HEK293 (cell line): Measurements from ENCODE around the gene RTRAF.

Source experiments
- REPIN1 ChIP-seq: fragments of 450-650 bp; formaldehyde crosslinking; IDR thresholded peaks from 2 replicates; pipeline ENCODE4 v1.5.1; 2017; ENCODE audit warnings: missing biosample characterization, missing genetic modification characterization, low read depth
- SP2 ChIP-seq: fragments of 450-650 bp; formaldehyde crosslinking; IDR thresholded peaks from 2 replicates; pipeline ENCODE4 v1.5.1; 2016; ENCODE audit warnings: missing biosample characterization, missing genetic modification characterization
- YY1 ChIP-seq: fragments of 450-650 bp; formaldehyde crosslinking; IDR thresholded peaks from 2 replicates; pipeline ENCODE4 v1.5.1; 2018; ENCODE audit warnings: missing biosample characterization, missing genetic modification characterization
- ZNF239 ChIP-seq: fragments of 450-650 bp; formaldehyde crosslinking; IDR thresholded peaks from 2 replicates; pipeline ENCODE4 v1.5.1; 2016; ENCODE audit warnings: missing biosample characterization, missing genetic modification characterization
- ZNF391 ChIP-seq: fragments of 450-650 bp; formaldehyde crosslinking; IDR thresholded peaks from 2 replicates; pipeline ENCODE4 v1.5.1; 2016; ENCODE audit warnings: low read depth, missing biosample characterization, missing genetic modification characterization, borderline replicate concordance
- ZNF394 ChIP-seq: fragments of 450-650 bp; formaldehyde crosslinking; IDR thresholded peaks from 2 replicates; pipeline ENCODE4 v1.5.1; 2016; ENCODE audit warnings: missing biosample characterization, missing genetic modification characterization, mild to moderate bottlenecking, moderate library complexity, borderline replicate concordance
- ZNF629 ChIP-seq: fragments of 450-650 bp; formaldehyde crosslinking; IDR thresholded peaks from 2 replicates; pipeline ENCODE4 v1.5.1; 2017; ENCODE audit warnings: missing biosample characterization, missing genetic modification characterization
- ZNF707 ChIP-seq: fragments of 450-650 bp; formaldehyde crosslinking; IDR thresholded peaks from 2 replicates; pipeline ENCODE4 v1.5.1; 2016; ENCODE audit warnings: missing biosample characterization, missing genetic modification characterization
- TF ChIP-seq, protein P1 (sequence below): fragments of 450-650 bp; formaldehyde crosslinking; IDR thresholded peaks from 2 replicates; pipeline ENCODE4 v1.5.1; 2016; ENCODE audit warnings: missing biosample characterization, missing genetic modification characterization
- TF ChIP-seq, protein P2 (sequence below): fragments of 450-650 bp; formaldehyde crosslinking; IDR thresholded peaks from 2 replicates; pipeline ENCODE4 v1.5.1; 2017; ENCODE audit warnings: missing biosample characterization, mild to moderate bottlenecking, missing genetic modification characterization, moderate library complexity
- TF ChIP-seq, protein P3 (sequence below): fragments of 450-650 bp; formaldehyde crosslinking; IDR thresholded peaks from 2 replicates; pipeline ENCODE4 v1.5.1; 2016; ENCODE audit warnings: missing biosample characterization, missing genetic modification characterization

DNA sequence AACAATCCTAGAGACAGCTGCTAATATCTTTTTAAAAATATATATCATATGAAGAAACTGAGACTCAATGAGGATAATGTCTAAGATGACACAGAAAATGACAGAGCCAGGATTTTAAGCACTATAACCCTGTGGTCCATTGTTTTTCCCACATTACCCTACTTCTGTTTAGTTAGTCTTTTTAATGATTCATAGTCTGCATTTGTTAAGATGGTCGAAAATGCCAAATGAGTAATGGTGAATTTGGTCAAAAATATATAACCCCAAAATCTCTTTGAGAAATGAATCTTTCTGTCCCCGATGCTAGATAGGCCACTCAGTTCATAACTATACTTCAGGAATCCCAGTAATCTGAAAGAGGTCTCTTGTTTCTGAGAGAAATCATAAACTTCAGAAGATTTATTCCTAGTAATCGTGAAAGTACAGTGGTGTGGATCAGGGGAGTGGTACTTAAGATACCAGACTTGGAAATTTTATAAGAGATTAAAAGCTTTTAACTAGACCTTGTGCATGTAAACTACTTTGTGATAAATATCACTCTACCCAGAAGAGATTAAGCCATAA, 10.8 kb downstream of the RTRAF start:
- TF ChIP-seq, protein P1, sequence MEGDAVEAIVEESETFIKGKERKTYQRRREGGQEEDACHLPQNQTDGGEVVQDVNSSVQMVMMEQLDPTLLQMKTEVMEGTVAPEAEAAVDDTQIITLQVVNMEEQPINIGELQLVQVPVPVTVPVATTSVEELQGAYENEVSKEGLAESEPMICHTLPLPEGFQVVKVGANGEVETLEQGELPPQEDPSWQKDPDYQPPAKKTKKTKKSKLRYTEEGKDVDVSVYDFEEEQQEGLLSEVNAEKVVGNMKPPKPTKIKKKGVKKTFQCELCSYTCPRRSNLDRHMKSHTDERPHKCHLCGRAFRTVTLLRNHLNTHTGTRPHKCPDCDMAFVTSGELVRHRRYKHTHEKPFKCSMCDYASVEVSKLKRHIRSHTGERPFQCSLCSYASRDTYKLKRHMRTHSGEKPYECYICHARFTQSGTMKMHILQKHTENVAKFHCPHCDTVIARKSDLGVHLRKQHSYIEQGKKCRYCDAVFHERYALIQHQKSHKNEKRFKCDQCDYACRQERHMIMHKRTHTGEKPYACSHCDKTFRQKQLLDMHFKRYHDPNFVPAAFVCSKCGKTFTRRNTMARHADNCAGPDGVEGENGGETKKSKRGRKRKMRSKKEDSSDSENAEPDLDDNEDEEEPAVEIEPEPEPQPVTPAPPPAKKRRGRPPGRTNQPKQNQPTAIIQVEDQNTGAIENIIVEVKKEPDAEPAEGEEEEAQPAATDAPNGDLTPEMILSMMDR (tag by site-specific recombination): no peak
- TF ChIP-seq ZNF629 (tag by site-specific recombination) (no peak), ZNF391 (tag by site-specific recombination) (no peak), ZNF707 (tag by site-specific recombination) (no peak), YY1 (no peak), REPIN1 (tag by site-specific recombination) (no peak), SP2 (tag by site-specific recombination) (no peak), ZNF394 (tag by site-specific recombination) (no peak), ZNF239 (tag by site-specific recombination) (no peak)
- TF ChIP-seq, protein P2, sequence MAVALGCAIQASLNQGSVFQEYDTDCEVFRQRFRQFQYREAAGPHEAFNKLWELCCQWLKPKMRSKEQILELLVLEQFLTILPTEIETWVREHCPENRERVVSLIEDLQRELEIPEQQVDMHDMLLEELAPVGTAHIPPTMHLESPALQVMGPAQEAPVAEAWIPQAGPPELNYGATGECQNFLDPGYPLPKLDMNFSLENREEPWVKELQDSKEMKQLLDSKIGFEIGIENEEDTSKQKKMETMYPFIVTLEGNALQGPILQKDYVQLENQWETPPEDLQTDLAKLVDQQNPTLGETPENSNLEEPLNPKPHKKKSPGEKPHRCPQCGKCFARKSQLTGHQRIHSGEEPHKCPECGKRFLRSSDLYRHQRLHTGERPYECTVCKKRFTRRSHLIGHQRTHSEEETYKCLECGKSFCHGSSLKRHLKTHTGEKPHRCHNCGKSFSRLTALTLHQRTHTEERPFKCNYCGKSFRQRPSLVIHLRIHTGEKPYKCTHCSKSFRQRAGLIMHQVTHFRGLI (tag by site-specific recombination): no peak
- TF ChIP-seq, protein P3, sequence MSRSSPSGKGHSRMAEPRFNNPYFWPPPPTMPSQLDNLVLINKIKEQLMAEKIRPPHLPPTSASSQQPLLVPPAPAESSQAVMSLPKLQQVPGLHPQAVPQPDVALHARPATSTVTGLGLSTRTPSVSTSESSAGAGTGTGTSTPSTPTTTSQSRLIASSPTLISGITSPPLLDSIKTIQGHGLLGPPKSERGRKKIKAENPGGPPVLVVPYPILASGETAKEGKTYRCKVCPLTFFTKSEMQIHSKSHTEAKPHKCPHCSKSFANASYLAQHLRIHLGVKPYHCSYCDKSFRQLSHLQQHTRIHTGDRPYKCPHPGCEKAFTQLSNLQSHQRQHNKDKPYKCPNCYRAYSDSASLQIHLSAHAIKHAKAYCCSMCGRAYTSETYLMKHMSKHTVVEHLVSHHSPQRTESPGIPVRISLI (tag by site-specific recombination): no peak
